Activated naive CD4-positive, alpha-beta T cell treated with anti-CD3 and anti-CD28 coated beads, Interleukin-2, amount 50 U/mL, for 72 hours (primary cell): ENCODE results near the gene ABTB2. TPM values are rescaled to one million over a fixed set of nuclear protein-coding genes. Genes with fewer than 3 reads are reported as not detected.

Experiments
- ATAC-seq, 2 donors: fragments of 150-1000 bp; cut with Tn5 transposase; 2 replicates each; pipeline ENCODE4 v1.10.0; 2021; ENCODE audit warnings: mild to moderate bottlenecking in 2 of 2, moderate library complexity in 2 of 2
- DNase-seq, 2 donors: peaks; one replicate each; pipeline ENCODE4 v3.0.0; 2021 to 2022; ENCODE audit warnings: low spot score in 2 of 2
- H3K27ac Mint-ChIP-seq, 2 donors: one replicate each; pipeline ENCODE4 v1.8.0; 2022; ENCODE audit warnings: mild to moderate bottlenecking in 2 of 2, mixed read lengths in 2 of 2
- H3K36me3 Mint-ChIP-seq, 2 donors: one replicate each; pipeline ENCODE4 v1.8.0; 2022; ENCODE audit warnings: mixed read lengths in 2 of 2
- H3K9me3 Mint-ChIP-seq, 2 donors: one replicate each; pipeline ENCODE4 v1.8.0; 2022; ENCODE audit warnings: mixed read lengths in 2 of 2
- total RNA-seq, 2 donors: library from RNA; stranded (reverse); gene quantifications; one replicate each; pipeline ENCODE4 v1.2.3, GENCODE V29; 2022

ABTB2 gene
- total RNA-seq, 2 donors from 2014 or later = 0.16 to 0.27 TPM

GRCh38 chr11:34292546-34292945 lies 65.3 kb downstream of the ABTB2 start:
- DNase-seq = no peak
- Mint-ChIP-seq H3K9me3 (no peaks in the 10 kb centered on the region), H3K36me3 (no peaks in the 10 kb centered on the region), H3K27ac (no peak overlapping the region)
- ATAC-seq = no peak

DNA sequence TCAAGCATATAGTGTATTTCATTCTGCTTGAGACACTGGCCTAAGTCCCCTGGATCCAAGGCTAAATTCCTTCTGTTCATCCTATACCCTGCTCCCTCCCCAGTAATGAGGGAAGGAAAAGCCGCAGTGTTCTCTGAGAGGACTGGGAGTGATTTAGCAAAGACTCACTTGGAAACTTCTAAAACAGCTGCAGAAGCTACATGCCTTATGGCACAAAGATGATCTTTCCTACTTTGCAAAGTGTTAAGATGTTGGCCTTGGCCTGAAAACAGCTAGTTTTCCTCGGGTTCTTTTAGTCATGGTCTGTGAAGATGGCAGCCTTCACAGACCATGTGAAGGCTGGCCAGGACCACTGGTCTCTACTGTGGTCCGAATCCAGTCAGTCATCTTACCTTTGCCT lies 65.7 kb downstream of the ABTB2 start:
- Mint-ChIP-seq H3K27ac (no peak overlapping the region), H3K36me3 (no peaks in the 10 kb centered on the region), H3K9me3 (no peaks in the 10 kb centered on the region)
- ATAC-seq (no peak), DNase-seq (no peak)

DNA sequence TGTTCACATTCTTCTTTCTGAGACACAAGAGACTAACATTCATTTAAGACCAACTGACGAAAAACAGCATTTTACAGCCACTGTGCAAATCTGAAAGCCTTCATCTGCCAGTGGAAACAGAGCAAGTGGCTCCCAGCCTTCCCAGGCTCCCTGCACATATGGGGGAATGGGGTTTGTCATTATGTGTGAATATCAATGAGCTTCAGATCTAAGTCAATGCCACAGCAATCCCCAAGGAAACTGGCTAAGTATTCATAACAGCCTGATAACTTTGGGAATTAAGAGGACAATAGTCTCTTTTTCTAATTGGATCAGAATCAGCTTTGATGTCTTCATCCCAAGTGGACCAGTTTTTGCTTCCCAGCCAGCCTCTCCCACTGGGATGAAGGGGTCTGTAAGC lies 66.9 kb downstream of the ABTB2 start:
- Mint-ChIP-seq H3K27ac (no peak overlapping the region), H3K36me3 (no peaks in the 10 kb centered on the region), H3K9me3 (no peaks in the 10 kb centered on the region)
- DNase-seq = no peak
- no peak for ATAC-seq

- no peak overlapping the region for H3K27ac Mint-ChIP-seq
- ATAC-seq (no peak), DNase-seq (no peak)
- H3K36me3 Mint-ChIP-seq = no peaks in the 10 kb centered on the region
- no peaks in the 10 kb centered on the region for H3K9me3 Mint-ChIP-seq
These were observed 69.3 kb downstream of the ABTB2 start for GRCh38 chr11:34288492-34288891.

DNA sequence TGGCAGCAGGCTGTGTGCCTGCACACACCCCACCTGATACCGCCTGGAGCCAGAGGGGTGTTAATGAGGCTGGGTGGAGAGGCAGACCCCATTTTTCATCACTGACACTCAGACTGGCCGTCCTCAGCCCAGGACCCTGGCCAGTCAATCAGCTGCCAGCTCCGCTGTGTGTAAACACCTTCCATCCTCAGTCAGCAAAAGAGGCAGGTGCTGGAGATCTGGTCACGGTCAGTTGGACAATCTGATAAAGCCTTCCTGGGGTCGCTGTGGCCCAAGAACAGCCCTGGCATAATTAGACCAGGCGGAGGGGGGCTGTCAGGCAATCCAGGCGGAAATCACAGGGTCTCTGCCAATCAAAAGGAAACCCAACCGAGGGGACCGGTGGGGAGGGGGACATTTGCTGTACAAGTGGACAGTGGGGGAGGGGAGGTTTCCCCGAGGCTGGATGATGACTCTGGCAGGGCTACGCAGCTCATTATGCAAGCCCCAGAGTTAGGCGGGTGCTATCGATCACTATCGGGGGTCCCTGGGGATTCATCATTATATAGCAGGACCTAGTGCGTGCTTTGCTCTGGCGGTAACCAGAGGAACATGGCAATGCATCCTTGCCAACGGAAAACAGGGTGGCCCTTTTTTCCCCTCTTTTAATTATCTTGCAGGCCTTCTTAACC lies 72.9 kb downstream of the ABTB2 start:
- H3K27ac Mint-ChIP-seq = no peak overlapping the region
- no peak for ATAC-seq
- H3K9me3 Mint-ChIP-seq = no peaks in the 10 kb centered on the region
- no peak for DNase-seq
- no peaks in the 10 kb centered on the region for H3K36me3 Mint-ChIP-seq

DNA sequence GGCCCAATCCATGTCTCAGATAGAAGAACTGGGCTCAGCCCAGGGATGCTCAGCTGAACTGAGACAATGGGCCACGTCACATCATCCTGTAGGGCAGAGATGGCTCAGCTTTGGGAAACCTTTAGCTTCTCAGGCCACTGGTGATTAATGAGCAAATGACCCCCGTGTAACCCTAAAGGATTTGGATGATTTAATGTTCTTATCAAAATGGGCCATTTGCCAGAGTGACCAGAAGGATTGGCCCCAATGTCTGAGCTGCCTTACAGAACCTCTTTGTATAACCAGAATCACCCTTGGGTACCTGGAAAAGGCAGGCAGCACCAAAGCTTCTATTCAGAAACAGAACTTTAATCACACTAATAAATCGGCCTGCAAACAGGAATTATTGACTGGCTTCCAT lies 73.7 kb downstream of the ABTB2 start:
- DNase-seq = no peak
- Mint-ChIP-seq H3K27ac (no peak overlapping the region), H3K9me3 (no peaks in the 10 kb centered on the region), H3K36me3 (no peaks in the 10 kb centered on the region)
- ATAC-seq = no peak

GRCh38 chr11:34280945-34281872 lies 76.6 kb downstream of the ABTB2 start:
- DNase-seq = no peak

DNA sequence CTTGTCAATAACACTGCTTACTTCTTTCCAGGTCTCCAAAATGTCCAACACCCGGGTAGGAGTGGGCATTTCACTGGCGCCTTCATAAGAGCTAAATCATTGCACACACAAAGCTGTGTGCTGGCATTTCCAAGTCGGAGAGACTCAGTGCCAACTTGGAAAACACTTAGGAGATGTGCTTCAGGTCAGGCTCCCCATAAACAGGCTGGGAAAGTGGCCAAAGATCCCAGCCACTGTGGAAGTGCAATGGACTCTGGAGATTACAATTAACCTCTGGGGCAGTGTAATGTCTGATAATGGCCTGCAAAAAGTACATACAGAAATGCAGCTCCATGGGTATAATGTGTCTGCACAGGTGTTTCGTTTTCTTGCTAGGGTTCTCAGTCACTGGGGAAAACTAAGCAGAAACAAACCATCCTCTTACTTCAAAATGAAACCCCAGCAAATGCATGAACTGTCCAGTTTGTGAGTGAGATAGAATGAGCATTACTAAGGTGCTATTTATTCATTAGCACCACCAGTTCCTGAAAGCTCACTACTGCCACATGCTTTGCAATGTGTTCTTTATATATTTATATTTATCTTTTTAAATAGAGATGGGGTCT lies 79.0 kb downstream of the ABTB2 start:
- Mint-ChIP-seq H3K9me3 (no peaks in the 10 kb centered on the region), H3K27ac (no peak overlapping the region), H3K36me3 (no peaks in the 10 kb centered on the region)
- DNase-seq (no peak), ATAC-seq (no peak)

More at GRCh38 chr11:34280945-34281872, 76.6 kb downstream of the ABTB2 start:
- no peaks in the 10 kb centered on the region for H3K9me3 Mint-ChIP-seq
- H3K27ac Mint-ChIP-seq = no peak overlapping the region
- ATAC-seq = no peak
- no peaks in the 10 kb centered on the region for H3K36me3 Mint-ChIP-seq

GRCh38 chr11:34278175-34278574 lies 79.6 kb downstream of the ABTB2 start:
- H3K36me3 Mint-ChIP-seq = no peaks in the 10 kb centered on the region
- H3K9me3 Mint-ChIP-seq = no peaks in the 10 kb centered on the region
- DNase-seq (no peak), ATAC-seq (no peak)
- no peak overlapping the region for H3K27ac Mint-ChIP-seq

DNA sequence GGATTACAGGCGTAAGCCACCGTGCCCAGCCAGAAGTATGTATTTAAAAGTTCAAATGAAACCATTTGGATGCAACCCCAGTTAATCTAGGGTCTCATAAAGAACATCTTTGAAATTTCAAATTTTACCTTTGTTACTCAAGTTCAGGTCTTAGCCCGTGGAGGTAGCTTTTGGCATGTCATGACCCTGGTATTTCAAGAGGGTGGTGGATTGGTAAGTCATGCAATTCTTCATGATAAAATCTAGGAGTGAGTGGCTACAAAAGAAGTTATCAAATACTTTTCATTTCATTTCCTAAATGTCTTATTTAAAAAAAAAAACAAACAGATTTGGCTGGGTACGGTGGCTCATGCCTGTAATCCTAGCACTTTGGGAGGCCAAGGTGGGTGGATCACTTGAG lies 80.6 kb downstream of the ABTB2 start:
- DNase-seq (no peak), ATAC-seq (no peak)
- Mint-ChIP-seq H3K27ac (no peak overlapping the region), H3K9me3 (no peaks in the 10 kb centered on the region), H3K36me3 (no peaks in the 10 kb centered on the region)

- ATAC-seq (no peak), DNase-seq (no peak)
- Mint-ChIP-seq H3K36me3 (no peaks in the 10 kb centered on the region), H3K9me3 (no peaks in the 10 kb centered on the region), H3K27ac (no peak overlapping the region)
These were observed 81.4 kb downstream of the ABTB2 start for GRCh38 chr11:34276352-34276864.

GRCh38 chr11:34275486-34275885 lies 82.3 kb downstream of the ABTB2 start:
- H3K36me3 Mint-ChIP-seq = no peaks in the 10 kb centered on the region
- ATAC-seq (no peak), DNase-seq (no peak)
- H3K27ac Mint-ChIP-seq = no peak overlapping the region
- no peaks in the 10 kb centered on the region for H3K9me3 Mint-ChIP-seq

DNA sequence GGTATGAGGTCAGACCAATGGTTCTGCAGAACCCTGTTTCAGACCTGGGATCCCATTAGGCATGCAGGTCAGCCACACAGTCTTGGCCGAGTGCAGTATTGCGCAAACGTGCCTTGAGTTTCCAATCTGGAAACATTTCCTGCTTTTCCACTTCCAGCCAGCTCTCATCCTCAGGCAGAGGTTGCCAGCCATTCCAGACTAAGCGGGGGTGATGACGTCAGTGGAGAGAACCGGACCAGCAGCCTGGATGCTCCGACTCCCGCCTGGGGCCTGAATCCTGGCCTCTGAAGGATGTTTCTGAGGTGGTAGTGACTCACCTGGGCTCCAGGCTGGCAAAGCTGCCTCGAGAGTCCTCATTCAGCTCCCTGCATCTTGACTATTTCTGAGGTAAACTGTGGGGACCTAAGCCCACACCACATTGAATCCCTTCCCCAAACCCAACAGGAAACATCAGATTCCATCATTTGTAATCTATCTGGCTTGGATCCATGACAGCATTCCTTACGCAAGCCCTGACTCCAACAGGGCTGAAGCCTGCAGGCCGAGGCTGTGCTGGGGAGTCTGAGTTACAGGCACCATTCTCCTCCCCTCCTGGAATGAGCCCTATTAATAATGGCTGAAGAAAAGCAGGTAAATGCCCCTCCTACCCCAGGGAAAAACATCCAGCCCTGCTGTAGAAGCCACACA lies 83.0 kb downstream of the ABTB2 start:
- no peaks in the 10 kb centered on the region for H3K36me3 Mint-ChIP-seq
- ATAC-seq (no peak), DNase-seq (no peak)
- H3K9me3 Mint-ChIP-seq = no peaks in the 10 kb centered on the region
- H3K27ac Mint-ChIP-seq = no peak overlapping the region

- no peaks in the 10 kb centered on the region for H3K9me3 Mint-ChIP-seq
- no peak for ATAC-seq
- DNase-seq = no peak
- no peak overlapping the region for H3K27ac Mint-ChIP-seq
- H3K36me3 Mint-ChIP-seq = no peaks in the 10 kb centered on the region
These were observed 84.7 kb downstream of the ABTB2 start for GRCh38 chr11:34273099-34273498.

GRCh38 chr11:34271727-34272126 lies 86.1 kb downstream of the ABTB2 start:
- no peaks in the 10 kb centered on the region for H3K9me3 Mint-ChIP-seq
- H3K27ac Mint-ChIP-seq = no peak overlapping the region
- no peak for ATAC-seq
- no peaks in the 10 kb centered on the region for H3K36me3 Mint-ChIP-seq
- DNase-seq = no peak

GRCh38 chr11:34270711-34271110 lies 87.1 kb downstream of the ABTB2 start:
- DNase-seq (no peak), ATAC-seq (no peak)
- Mint-ChIP-seq H3K27ac (no peak overlapping the region), H3K9me3 (no peaks in the 10 kb centered on the region), H3K36me3 (no peaks in the 10 kb centered on the region)
